ENCODE results near the gene WNT10A.
A peak's percentile ranks its signal among the peaks of the same experiment; 100 is the strongest.
"Not testable (repeated sequence)": the region's sequence is repeated elsewhere in the genome, so short reads cannot be mapped to it uniquely, and the experiment has no call there.

WNT10A gene

GRCh38 chr2:218893349-218894150 is 12.9 kb downstream of the WNT10A start:
- no peak for DNase-seq

- no peak for DNase-seq
These were observed 13.7 kb downstream of the WNT10A start for GRCh38 chr2:218894151-218894879.

DNA sequence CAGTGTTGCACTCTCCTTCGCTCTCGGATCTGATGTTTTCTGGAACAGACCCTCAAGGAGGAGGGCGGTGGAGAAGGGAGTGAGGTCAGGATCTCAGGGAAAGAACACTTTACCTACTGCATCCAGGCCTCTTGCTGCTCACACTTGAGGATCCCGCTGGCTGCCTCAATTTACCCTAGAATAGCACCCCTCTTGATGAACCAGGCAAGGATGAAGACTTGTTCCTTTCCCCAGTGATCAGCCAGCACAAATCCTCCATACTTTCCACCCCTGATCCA is 14.2 kb downstream of the WNT10A start:
- DNase-seq, result no peak

- no peak for DNase-seq
These were observed 14.7 kb downstream of the WNT10A start for GRCh38 chr2:218895326-218895725.

DNA sequence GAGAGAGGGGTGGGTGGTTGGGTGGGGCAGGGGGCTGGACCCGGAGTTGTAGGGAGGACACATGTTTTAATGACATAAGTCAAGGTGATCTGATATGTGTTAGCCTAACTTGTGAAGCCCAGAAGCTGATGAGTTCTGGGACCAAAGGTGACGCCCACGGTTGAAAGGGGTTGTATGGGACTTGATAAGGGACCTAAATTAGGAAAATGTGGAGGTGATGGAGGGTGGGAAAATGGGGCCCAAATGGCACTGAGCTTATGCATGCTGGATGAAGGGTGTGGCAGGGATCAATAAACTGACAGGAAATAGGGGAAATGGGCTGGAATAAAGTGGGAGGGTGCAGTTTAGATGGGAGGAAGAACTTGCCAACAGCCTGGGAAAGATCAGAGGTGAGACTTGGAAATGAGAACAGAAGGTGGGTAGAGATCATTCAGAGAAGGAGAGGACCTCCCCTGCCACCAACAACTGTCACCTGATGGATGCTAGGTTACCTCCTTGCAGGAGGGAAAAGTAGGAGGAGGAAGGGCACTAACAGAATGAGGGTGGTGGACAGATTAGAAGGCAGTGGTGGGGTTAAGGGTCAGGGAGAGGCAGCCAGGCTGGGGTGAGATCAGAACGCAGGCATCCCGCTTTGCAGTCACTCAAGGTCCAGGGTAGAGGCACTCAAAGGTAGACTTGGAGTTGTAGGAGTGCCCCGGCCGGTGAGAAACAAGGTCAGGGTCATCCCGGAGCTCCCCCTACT is 15.3 kb downstream of the WNT10A start:
- no peak for DNase-seq

- no peak for DNase-seq
These were observed 16.1 kb downstream of the WNT10A start for GRCh38 chr2:218896501-218897393.

- no peak for DNase-seq
These were observed 16.9 kb downstream of the WNT10A start for GRCh38 chr2:218897394-218898108.

DNA sequence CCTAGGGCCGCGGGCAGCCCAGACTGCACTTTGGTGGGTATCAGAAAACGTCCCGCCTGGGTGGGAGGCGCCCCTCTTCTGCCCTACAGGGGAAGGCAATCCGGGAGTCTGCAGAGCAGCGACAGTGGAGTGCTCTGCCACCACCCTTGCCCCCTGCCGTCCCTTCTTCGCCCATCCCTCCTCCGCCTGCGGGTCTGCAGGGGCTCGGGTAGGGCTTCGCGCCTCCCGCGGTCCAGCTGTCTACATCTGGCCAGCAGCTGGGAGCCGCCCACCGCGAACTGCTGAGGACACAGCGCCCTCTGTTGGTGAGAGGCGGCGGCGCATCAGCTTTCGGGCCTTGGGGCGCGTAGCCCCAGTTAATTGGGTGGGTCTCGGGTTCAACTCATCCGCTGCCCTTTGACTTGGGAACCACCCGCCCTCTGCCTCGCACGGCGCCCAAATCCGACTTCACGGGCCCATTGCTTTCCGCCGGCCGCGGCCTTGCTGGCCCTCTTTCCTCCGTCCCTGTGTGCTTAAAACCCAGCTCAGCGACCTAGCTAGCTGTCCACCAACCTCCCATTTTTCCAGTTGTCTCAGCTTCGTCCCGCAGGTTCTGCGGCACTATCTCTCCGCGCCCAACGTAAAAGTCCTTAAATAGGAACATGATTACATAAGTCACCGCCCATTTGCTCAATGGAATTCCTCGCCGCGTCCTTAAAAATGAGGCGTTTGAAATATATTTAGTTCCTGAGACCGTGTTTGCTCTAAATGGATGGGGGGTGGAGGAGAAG is 17.6 kb downstream of the WNT10A start:
- peak; percentile 86 for DNase-seq

DNA sequence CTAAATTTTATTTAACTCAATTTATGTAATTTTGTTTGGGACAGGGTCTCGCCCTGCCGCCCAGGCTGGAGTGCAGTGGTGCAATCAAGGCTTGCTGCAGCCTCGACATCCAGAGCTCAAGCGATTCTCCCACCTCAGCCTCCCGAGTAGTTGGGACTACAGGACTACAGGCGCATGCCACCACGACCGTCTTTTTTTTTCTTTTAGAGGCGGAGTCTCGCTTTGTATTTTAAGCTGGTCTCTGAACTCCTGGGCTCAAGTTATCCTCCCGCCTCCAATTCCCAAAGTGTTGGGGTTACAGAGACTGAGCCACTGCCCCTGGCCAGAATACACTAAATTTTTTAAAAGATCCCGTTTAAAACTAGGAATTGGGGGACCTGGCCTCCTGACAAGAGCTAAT is 18.5 kb downstream of the WNT10A start:
- no peak for DNase-seq

DNA sequence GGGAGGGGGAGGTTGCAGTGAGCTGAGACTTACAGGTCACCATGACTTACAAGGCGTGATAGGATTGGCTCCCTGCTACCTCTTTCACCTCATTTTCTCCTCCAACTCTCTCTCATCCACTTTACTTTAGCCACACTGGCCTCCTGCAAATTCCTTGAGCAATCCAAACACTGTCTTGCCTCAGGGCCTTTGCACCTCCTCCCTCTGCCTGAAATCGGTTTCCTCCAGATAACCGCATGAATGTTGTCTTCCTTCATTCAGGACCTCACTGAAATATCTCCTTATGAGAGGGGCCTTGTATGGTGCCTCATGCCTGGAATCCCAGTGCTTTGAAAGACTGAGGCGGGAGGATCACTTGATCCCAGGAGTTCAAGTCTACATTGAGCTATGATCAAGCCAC is 21.8 kb downstream of the WNT10A start:
- no peak for DNase-seq

GRCh38 chr2:218904176-218904575 is 23.5 kb downstream of the WNT10A start:
- DNase-seq, result no peak

DNA sequence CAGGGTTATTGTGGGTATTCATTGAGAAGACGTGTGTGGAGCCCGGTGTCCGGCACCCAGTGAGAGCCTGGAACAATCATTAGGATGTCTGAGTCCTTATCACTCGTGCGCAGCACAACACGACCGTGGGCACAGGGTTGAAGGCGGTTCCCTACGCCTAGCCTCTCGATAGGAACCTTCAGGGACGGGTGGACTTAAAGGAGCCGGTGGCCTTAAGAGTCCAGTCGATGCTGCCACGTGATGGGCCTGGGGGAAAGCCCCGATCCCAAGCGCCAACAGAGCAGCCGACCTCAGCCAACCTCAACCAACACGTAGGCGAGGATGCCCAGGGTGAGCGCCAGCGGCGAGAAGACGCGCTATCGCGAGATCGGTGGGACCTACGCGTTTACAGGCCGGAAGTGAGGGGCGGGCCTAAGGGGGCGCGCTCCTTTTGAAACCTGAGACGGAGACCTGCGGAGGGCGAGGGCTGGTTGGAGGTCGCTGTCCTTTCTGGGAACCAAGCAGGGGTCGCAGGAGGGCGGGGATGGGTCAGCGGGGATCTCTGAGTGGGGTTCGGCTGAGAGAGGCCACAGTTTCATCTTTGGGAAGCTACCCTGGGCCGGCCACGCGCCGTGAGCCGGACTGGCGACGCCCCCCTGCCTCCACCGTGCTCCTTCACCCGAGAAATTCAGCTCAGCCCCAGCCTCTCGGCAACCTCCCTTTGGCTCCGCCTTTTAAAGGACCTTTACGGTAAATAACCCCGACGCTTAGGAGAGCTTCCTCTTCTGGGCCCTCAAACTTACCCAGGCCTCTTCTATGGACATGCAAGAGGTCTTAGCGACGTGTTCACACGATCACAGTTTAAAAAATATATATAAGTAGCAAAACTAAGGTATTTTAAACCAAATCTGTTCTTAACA is 28.3 kb downstream of the WNT10A start:
- DNase-seq, result peak; percentile 93

GRCh38 chr2:218910741-218911140 is 30.1 kb downstream of the WNT10A start:
- DNase-seq, result no peak

DNA sequence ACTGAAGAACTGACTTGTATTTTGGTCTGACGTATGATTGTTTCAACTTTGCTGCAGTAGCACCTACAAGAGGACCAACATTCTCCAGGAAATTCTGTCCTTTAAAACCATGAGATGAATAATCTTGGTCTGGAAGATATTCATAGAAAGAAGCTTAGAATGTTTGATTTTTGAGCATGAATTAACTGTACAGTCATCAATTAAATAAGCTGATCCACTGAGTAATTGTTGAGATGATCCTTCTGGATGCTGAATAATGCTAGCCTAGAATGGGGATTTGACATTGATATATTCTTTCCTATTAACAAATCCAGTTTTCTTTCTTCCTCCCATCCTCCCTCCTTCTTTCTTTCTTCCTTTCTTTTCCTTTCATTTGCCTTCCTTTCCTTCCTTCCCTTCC is 39.9 kb downstream of the WNT10A start:
- no peak for DNase-seq

DNA sequence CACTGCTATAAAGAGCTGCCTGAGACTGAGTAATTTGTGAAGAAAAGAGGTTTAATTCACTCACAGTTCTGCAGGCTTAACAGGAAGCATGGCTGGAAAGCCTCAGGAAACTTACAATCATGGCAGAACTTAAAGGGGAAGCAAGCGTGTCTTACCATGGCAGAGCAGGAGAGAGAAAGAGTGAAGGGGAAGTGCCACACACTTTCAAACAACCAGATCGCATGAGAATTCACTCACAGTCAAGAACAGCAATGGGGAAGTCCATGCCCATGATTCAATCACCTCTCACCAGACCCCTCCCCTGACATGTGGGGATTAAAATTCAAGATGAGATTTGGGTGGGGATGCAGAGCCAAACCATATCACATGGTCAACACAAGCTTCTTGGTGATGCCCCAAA is 44.1 kb downstream of the WNT10A start:
- DNase-seq, result no peak

DNA sequence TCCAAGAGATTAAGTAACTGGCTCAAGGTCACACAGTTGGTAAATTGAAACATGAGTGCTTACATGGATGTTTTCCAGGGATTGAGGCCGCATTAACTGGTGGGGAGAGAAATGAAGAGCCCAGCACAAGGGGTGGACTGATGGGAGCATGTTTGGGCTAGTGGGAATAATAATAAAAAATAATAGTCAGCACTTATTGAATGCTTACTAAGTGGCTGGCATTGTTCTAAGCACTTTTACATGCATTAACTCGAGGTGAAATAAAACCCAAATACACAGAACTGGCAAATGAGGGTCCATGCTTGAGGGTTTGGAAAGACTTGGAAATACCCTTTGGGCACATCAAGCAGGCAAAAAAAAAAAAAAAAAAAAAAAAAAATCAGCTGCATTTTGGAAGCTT is 44.8 kb downstream of the WNT10A start:
- no peak for DNase-seq

- no peak for DNase-seq
These were observed 46.8 kb downstream of the WNT10A start for GRCh38 chr2:218927422-218927821.

GRCh38 chr2:218927876-218928275 is 47.2 kb downstream of the WNT10A start:
- no peak for DNase-seq

DNA sequence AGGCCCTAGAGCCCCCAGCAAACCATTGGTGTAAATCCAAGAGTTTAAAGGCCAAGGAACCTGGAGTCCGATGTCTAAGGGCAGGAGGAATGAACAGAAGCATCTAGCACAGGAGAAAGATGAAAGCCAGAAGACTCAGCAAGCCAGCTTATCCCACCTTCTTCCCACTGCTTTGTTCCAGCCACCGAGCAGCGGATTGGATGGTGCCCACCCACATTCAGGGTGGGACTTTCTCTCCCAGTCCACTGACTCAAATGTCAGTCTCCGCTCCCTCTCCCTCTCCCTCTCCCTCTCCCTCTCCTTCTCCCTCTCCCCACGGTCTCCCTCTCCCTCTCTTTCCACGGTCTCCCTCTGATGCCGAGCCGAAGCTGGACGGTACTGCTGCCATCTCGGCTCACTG is 49.8 kb downstream of the WNT10A start:
- DNase-seq, result not testable (repeated sequence)

- not testable (repeated sequence) for DNase-seq
These were observed 51.1 kb downstream of the WNT10A start for GRCh38 chr2:218931751-218932150.
